Measurements from ENCODE around the gene CENPW.

CENPW gene

DNA sequence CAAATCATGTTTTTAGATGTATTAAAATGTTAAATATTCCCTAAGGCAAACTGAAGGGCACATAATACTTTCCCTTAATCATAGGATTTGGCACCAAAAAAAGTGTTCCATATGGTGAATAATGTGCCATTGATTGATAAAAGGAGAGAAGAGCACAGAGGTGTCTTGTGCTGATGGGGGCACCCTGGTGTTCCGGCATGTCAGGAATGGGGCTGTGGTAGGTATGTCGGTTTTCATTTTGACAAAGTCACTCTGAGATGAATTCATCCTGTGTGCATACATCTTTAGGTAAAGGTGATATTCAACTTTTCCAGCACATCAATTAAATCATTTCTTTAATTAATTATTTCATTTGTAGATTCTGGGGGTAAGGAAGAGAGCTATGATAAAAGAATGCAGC is 36.8 kb downstream of the CENPW start:
- DNase-seq = no peak

DNA sequence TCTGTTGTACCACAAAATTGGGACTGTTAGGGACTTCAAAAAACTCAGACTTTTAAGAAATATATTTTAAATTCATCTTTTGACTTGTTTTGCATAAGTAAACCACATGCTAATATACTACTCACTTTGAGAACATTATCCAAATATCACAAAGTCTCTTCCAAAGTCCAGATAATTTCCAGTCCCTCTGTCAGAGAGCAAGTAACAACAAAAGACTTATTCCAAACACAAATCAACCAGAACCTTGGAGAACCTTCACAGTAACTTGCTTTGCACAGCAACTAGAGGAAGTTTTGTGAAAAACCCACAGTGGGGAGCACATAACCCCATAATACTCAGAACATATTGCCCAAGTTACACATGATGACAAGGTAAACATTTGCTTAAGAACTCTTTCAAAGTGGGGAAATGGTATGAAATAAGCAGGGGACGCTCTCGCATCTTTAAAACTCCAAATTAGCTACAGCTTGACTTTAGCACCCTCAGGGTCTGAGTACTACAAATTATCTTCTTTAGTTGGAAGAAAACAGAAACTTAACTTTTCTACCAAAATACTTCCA is 37.8 kb downstream of the CENPW start:
- DNase-seq = no peak

DNA sequence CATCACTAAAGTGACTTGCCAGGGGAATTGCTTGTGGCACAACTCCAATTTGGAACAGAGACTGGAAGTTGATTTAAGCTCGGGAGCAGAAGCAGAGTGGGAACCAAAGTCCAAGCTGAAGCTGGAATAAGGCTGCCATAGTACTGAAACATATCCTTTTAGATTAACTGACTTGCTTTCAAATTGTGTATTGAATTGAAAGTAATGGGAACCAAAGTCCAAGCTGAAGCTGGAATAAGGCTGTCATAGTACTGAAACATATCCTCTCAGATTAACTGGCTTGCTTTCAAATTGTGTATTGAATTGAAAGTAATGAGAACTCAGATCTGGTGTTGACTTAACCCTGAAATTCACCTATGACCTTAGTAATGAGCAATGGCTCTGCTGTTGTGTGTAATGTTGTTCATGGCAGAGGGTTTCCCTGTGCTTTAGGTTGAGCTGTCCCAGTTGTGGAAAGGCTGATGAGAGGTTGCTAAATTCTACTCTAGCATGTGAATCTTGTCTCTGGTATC is 40.2 kb downstream of the CENPW start:
- DNase-seq = no peak

DNA sequence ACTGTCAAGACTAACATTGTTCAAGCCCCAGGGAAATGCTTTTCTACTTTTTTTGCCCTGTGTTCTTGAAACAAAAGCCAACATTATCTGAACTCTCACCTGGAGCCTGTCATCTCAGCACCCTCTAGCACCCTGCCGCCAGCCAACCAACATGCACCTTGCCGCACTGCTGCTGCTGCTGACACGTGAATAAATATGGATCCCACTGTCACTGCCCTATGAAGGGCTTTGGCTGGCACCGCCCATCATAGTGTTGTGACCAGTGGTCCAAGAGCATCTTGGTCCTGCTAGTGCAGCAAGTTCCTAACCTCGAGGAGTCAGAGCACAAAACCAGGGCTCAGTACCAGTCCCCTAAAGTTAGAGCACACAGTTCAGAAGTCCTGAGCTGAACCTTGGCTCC is 41.6 kb downstream of the CENPW start:
- no peak for DNase-seq

GRCh38 chr6:126383203-126383602 is 43.3 kb downstream of the CENPW start:
- DNase-seq = no peak

GRCh38 chr6:126385536-126385935 is 45.6 kb downstream of the CENPW start:
- no peak for DNase-seq

- no peak for DNase-seq
Measured at GRCh38 chr6:126388104-126388598, 48.2 kb downstream of the CENPW start.

GRCh38 chr6:126396131-126396530 is 56.2 kb downstream of the CENPW start:
- no peak for DNase-seq

All from NCI-H446 treated with DMSO at 0.1 percent for 48 hours (cell line).